Activated CD4-positive, CD25-positive, alpha-beta regulatory T cell treated with anti-CD3 and anti-CD28 coated beads, Interleukin-2, amount 50 U/mL, for 16 hours (primary cell): Measurements from ENCODE around the gene CLDN7.

Experiments
- DNase-seq: peaks from one replicate; pipeline ENCODE4 v3.0.0-alpha.2; 2020; ENCODE audit warnings: low read depth, low spot score

CLDN7 gene

DNA sequence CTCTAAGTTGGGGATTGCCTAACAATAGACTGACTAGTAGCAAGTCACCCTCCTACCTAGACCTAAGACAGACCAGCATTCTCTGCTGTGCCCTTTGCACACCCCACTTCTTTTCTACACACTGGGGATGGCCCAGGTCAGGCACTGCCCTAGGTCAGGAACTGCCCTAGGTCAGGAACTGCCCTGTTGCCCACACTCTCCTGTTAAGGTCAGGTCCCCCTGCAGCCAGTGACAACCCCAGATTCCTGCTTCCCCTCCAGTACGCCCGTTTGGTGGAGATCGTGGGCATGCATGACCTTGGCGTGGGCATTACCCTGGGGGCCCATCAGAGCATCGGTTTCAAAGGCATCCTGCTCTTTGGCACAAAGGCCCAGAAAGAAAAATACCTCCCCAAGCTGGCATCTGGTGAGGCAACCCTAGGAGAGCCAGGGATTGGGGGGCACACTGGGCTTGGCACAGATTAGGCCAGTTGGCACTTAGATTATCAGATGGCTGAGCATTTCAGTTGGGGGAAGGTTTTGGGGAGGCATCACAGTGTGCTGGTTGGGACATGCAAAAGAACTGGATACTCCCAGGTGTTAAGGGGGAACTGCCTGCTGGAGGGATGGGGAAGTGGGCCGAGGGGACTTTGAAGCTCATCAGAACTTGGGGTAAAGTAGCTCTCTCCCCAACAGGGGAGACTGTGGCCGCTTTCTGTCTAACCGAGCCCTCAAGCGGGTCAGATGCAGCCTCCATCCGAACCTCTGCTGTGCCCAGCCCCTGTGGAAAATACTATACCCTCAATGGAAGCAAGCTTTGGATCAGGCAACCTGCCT is 40.8 kb downstream of the CLDN7 start:
- DNase-seq, result no peak

DNA sequence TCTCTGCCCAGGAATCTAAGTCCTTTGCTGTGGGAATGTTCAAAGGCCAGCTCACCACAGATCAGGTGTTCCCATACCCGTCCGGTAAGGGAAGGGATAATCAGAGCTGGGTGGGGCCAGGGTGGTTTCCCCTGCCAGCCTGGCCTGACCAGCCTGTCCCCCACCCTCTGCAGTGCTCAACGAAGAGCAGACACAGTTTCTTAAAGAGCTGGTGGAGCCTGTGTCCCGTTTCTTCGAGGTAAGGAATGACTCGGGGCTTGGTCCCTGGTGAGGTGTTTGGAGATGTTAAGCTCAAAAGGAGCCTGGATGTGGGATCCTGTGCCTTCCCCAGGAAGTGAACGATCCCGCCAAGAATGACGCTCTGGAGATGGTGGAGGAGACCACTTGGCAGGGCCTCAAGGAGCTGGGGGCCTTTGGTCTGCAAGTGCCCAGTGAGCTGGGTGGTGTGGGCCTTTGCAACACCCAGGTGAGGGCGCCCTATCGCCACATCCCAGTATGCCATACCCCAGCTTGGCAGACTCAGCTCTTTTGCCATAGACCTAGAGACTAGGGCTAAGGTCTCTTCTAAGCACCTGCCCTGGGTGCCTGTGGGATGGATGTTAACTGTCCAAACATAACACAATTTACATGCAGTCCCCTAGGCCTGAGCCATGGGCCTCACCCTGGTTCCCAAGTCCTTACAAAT is 41.5 kb downstream of the CLDN7 start:
- no peak for DNase-seq

DNA sequence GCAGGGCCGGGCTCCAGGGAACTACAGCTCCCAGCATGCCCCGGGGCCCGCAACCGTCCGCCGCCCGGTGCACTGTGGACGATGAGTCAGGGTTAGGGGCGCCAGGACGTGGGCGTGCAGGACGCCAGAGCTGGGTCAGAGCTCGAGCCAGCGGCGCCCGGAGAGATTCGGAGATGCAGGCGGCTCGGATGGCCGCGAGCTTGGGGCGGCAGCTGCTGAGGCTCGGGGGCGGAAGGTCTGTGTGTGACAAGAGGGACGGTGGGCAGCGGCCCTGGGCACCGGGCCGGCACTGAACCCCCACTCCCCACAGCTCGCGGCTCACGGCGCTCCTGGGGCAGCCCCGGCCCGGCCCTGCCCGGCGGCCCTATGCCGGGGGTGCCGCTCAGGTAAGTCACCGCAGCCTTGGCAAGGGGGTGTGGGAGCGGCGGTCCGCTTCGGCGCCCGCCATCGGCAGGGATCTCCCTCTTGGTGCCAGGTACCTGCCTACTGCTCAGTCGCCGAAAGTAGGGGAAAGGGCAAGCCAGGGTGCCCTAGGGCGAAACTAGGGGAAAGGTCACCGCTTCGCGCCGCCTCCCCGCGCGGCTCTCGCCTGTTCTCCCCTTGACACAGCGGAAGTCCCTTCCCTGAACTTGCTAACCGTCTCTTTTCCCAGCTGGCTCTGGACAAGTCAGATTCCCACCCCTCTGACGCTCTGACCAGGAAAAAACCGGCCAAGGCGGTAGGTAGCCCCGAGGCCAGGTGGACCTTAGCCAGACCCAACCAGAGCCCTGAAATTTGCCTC is 42.3 kb downstream of the CLDN7 start, which contains the start of the genes ACADVL and DLG4:
TSS of gene ACADVL (plus strand) at position 127 of the 781 bp plus-strand sequence. CDS start at position 174, 47 bp downstream.
TSS of gene DLG4 (minus strand) at position 25 of the 781 bp plus-strand sequence.
- DNase-seq, result peak; percentile 55

DNA sequence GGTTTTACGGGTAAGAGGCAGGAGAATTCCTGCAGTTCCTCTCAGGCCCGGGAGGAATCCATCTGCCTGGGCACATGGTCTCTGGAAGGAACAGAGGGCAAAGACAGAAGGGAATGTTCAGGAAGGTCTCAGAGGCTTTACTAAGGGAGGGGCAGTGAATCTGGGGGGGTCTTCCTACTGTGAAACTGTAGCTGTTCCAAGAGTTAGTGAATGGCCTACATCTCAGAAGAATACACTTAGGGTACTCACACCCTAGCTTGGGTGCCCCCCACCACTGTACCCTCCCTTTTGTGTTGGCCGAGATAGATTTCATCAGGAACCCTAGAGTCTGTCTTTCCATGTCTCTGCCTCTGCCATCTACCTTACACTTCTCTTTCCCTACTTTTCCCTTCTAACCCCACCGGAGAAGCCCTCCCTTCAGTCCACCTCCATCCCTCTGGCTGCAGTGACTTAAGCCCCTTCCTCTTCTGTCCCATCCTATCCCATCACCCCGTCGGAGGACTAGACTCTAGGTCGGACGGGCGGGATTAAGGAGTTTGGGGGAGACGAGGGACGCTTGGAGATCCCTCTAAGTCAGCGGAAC is 43.0 kb downstream of the CLDN7 start:
- no peak for DNase-seq

DNA sequence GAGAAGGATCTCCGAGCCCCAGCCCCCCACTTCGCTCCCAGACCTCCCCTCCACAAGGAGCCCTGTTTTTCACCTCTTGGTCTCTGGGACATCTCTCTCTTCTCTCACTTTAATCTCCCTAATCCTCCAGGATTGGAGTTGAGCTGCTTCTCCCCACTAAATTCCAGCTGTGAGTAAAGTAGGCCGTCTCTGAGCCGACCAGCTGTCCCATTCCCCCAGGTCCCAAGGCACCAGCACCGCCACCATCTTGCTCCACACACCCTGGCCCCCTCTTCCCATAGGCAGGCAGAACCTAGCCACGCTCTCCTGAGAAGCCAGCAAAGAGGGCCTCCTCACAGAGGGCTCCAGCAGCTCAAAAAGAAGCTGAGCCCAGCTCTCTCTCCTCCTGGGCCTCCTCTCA is 43.5 kb downstream of the CLDN7 start:
- DNase-seq, result no peak

DNA sequence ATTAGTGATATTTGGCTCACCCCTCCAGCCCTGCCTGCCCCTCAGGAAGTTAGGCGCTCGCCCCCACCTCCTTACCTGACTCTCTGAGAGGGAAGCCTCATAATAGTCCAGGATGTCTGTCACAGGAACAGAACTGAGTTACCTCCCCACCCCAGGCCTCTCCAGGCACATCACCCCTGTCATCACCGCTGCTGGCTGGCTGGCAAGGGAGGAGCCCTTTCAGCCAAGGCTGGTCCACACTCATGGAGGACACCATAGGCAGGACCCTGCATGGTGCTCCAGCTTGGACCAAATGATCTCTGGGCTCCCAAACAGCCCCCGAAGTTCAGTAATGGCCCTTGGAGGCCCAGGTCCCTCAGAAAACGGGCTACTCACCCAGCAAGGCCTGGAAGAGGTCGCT is 44.1 kb downstream of the CLDN7 start:
- DNase-seq, result no peak

DNA sequence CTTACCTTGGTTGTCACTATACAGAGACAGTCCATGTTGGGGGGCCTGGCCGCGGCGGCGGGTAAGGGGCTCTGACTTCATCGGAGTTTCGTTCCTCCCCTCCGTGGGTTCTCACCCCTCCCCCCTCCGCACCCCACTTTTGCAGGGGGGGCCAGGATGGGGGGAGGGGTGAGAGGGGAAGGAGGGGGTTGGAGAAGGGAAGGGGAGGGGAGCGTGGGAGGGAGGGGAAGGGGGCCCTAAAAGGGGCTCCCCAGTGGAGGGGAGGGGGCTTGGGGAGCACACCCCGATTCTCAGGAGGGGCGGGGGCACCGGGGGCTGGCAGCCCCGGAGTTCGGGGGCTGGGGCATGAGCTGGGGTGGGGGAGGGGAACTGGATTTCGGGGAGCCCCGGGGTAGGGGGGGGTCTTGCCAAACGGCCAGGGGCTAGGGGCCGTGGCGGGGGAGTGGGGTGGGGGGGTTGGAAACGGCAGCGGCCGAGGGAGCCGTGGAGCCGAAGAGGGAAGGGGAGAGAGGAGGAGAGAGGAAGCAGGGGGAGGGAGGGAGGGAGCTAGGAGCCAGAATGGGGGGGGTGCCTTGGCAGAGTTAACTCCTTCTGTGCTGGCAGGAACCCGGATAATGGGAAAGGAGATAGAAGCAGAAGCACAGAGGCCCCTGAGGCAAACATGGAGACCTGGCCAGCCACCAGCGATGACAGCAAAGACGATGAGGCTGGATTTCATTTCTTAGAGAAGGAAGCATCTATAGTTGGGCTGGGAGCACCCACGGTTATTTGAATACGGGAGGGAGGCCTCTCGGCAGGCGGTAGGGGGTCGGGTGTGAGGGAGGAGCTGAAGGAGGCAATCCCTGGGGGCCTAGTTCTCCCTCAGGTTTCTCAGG is 44.9 kb downstream of the CLDN7 start:
- DNase-seq, result no peak

DNA sequence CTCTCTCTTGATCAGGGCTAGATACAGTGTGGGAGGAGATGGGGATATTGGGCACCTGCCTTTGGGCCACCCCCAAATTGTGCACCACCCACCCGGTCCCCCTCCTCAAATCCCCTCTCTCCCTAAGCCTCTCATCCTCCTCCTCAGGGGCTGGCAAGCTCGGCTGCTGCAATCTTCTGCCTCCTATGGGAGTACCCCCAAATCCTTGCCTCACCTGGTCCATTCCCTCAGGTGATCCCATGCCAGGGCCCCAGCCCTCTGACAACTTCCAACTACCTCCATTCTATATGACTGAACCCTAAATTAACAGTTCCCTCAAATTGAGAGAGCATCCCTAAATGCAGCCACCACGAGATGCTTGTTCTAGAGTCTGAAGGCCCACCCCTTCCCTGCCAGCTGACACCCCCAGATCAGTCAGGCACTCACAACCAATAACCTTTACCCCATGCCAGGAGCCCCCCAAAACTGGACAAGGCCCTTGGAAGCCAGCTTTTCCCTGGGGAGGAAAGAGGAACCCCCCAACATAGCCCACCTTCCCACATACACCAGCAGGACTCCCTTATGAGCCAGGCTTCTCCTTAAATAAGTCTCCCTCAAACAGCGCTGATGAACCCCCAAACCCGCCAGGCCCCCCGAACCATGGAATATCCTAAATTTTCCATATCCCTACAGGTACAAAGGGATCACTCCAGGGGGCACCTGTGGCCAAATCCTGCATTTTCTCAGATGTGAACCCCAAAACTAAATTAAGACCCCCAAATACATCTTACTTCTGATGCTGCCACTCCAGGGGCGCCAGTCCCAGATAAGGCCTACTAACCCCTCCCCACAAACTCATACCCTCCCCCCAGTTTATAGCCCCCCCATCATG is 45.8 kb downstream of the CLDN7 start:
- DNase-seq, result no peak

DNA sequence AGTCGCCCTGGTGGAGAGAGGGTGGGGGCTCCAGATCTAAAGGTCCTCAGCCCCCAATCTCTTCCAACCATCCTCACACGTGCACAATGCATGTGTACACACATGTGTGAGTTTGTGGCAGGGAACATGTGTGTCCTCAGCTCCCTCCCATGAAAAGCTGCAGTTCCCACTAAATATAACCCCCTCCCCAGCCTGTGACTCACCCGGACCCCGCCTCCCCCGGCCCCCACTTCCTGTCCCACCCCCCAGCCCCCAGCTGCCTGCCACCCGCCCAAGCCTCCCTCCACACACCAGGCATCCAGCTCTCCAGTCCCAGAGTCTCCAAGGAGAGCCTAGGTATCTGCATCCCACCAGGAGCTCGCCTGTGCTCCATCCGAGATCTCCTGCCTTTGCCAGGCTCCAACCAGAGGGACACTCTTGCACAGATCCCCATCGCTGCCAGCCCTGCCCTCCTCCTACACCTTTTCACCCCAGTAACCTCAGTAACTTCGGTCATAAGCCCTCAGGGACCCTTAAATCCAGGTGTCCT is 46.6 kb downstream of the CLDN7 start:
- DNase-seq, result no peak

DNA sequence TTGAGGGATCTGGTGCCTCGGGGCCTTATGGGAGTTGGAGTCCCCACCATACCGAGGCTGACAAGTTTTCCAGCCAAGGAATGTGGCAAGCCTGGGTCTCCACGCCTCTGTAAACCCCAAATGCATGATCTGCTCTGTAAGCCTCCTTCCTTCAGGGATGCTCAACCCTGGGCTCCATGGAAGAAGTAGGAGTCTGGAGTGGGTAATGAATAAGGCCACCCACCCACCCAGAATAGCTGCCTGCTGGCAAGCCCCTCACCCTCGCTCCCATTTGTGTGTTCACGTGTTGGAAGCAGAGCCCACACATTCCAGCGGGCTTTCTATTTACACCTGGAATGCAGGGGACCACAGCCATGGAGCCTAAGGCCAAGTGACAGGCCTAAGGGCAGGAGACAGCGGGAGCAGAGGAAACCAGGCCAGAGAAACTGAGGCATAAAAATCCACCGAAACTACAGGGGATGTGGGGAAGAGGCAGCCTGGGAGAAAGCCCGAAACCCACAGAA is 47.1 kb downstream of the CLDN7 start:
- DNase-seq, result no peak

GRCh38 chr17:7214300-7215135 is 47.8 kb downstream of the CLDN7 start:
- DNase-seq, result peak; percentile 94

DNA sequence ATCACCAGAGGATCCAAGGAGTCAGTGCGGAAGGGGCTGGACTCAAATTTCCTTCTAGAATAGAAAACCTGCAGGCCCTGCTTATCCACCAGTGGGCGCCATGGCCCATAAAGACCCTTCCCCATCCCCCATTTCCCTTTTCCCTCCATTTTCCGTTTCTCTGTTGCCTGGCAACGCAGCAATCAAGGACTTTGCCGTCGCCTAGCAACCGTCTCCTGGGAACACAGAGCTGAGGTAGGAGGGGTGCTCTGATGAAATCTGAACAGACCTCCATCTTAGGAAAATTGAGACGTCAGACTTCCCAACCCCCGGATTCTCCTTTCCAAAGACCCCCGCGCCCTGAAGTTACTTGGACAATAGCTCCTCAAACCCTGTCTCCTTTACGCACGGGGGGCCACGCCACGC is 48.4 kb downstream of the CLDN7 start:
- no peak for DNase-seq

- DNase-seq, result no peak
These were observed 50.6 kb downstream of the CLDN7 start for GRCh38 chr17:7211491-7212273.
